ENCODE results near the gene CLCN7. TPM values are rescaled to one million over a fixed set of nuclear protein-coding genes. Genes with fewer than 3 reads are reported as not detected.

Gene CLCN7
- total RNA-seq, 1 experiment from 2014 or later = 70.0 TPM

DNA sequence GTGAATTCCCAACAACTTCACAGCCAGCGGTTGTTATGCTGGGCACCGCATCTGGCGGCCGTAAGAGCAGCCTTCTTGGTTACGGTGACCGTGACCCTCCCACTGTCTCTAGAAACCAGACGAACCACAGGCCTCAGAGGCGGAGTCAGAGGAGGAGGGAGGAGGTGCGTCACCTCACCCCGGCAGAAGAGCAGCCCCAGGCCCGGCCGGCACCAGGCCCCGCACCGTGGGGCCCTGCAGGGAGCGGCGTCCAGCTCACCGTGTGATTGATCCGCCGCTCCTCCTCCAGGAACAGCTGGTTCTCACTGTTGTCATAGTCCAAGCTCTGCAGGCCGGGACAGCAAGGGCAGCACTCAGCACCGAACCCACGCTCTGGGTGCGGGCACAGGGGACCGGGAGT is 13.7 kb downstream of the CLCN7 start:
- no peak overlapping the region for H3K4me2 ChIP-seq (ENCODE audit: insufficient read depth, insufficient read length, low read length)
- no peaks in the 10 kb centered on the region for H3K4me1 ChIP-seq (ENCODE audit: insufficient read depth, low read length)
- H3K4ac ChIP-seq (ENCODE audit: low read depth, low read length) = no peak overlapping the region
- Mint-ChIP-seq H3K27ac (peak overlapping the region in 1 of 3 experiments; percentile 55; a peak in 1 of 7 replicates), H3K4me1 (no peaks in the 10 kb centered on the region), H3K9me3 (no peaks in the 10 kb centered on the region), H3K4me3 (no peak overlapping the region), H3K36me3 (ENCODE audit: insufficient read depth in 1 of 3, low read depth in 3 of 3) (peaks cover 2 to 25% (median 21%) of the 10 kb centered on the region in 3 experiments; a peak in 5 of 7 replicates), H3K27me3 (ENCODE audit: low read depth) (no peaks in the 10 kb centered on the region)
- no peak overlapping the region for H2BK120ac ChIP-seq (ENCODE audit: low read depth, low read length, poor library complexity, severe bottlenecking)
- no peak overlapping the region for H2BK12ac ChIP-seq (ENCODE audit: insufficient read length, low read depth, low read length)
- no peak overlapping the region for H2BK15ac ChIP-seq (ENCODE audit: low read depth, low read length)
- no peaks in the 10 kb centered on the region for H4K20me1 ChIP-seq (ENCODE audit: control insufficient read depth, insufficient read depth, insufficient read length)
- H2AFZ ChIP-seq (ENCODE audit: low read length) = no peak overlapping the region
- no peak overlapping the region for H3K23ac ChIP-seq (ENCODE audit: insufficient read length, low read depth, low read length)
- no peak overlapping the region for H4K91ac ChIP-seq (ENCODE audit: insufficient read length, low read depth, low read length)
- no peak overlapping the region for H2BK20ac ChIP-seq (ENCODE audit: low read depth, low read length, poor library complexity, severe bottlenecking)
- no CpG with 5 or more reads among the region's 24 CpGs for WGBS (ENCODE audit: extremely low coverage, insufficient read length, low lambda C conversion rate)
- DNase-seq = no peak
- H3K27ac ChIP-seq (ENCODE audit: insufficient read length, low read depth, low read length) = no peak overlapping the region
- no peaks in the 10 kb centered on the region for H3K27me3 ChIP-seq (ENCODE audit: insufficient read depth, low read length)
- H3K18ac ChIP-seq (ENCODE audit: insufficient read length, low read depth, low read length) = no peak overlapping the region
- no peak overlapping the region for H4K8ac ChIP-seq (replicated peaks; ENCODE audit: insufficient read length, low read depth, low read length)
- H4K5ac ChIP-seq (ENCODE audit: insufficient read length, low read depth, low read length) = no peak overlapping the region
- H3K23me2 ChIP-seq (ENCODE audit: insufficient read length, low read depth, low read length, poor library complexity, severe bottlenecking) = no peaks in the 10 kb centered on the region
- no peaks in the 10 kb centered on the region for H3K79me1 ChIP-seq (ENCODE audit: insufficient read depth, low read depth, low read length, poor library complexity, severe bottlenecking)
- H3K14ac ChIP-seq (ENCODE audit: insufficient read depth, low read length) = no peak overlapping the region
- H3K9me3 ChIP-seq (ENCODE audit: control insufficient read depth, low read depth, low read length) = no peaks in the 10 kb centered on the region
- H3K56ac ChIP-seq (ENCODE audit: insufficient read length, low read depth, low read length) = no peak overlapping the region
- H3T11ph ChIP-seq (ENCODE audit: low read length) = no peak overlapping the region
- H2BK5ac ChIP-seq (ENCODE audit: insufficient read length, low read length) = no peak overlapping the region
- no peak overlapping the region for H2AK5ac ChIP-seq (ENCODE audit: insufficient read length, low read length)
- H3K9ac ChIP-seq (ENCODE audit: extremely low read depth, insufficient read length, low read length) = no peak overlapping the region
- TF ChIP-seq, protein P1, sequence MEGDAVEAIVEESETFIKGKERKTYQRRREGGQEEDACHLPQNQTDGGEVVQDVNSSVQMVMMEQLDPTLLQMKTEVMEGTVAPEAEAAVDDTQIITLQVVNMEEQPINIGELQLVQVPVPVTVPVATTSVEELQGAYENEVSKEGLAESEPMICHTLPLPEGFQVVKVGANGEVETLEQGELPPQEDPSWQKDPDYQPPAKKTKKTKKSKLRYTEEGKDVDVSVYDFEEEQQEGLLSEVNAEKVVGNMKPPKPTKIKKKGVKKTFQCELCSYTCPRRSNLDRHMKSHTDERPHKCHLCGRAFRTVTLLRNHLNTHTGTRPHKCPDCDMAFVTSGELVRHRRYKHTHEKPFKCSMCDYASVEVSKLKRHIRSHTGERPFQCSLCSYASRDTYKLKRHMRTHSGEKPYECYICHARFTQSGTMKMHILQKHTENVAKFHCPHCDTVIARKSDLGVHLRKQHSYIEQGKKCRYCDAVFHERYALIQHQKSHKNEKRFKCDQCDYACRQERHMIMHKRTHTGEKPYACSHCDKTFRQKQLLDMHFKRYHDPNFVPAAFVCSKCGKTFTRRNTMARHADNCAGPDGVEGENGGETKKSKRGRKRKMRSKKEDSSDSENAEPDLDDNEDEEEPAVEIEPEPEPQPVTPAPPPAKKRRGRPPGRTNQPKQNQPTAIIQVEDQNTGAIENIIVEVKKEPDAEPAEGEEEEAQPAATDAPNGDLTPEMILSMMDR (conservative IDR thresholded peaks at IDR 0.05) = no peak
- no peaks in the 10 kb centered on the region for H3K79me2 ChIP-seq (ENCODE audit: insufficient read depth, low read length)
